T-helper 9 cell (primary cell): ENCODE data around the gene APLNR.

Experiments
- DNase-seq: peaks from one replicate; pipeline ENCODE4 v3.0.0-alpha.2; 2020

APLNR gene

GRCh38 chr11:57251037-57251436, 14.0 kb upstream of the APLNR start:
- no peak for DNase-seq

GRCh38 chr11:57249384-57250319, 12.6 kb upstream of the APLNR start:
- DNase-seq = peak; percentile 17

GRCh38 chr11:57248780-57249383, 11.8 kb upstream of the APLNR start:
- no peak for DNase-seq

- no peak for DNase-seq
These were observed 7.9 kb upstream of the APLNR start for GRCh38 chr11:57244911-57245310.

GRCh38 chr11:57241353-57241972, 4.4 kb upstream of the APLNR start:
- DNase-seq = no peak

- DNase-seq = no peak
These were observed 3.7 kb upstream of the APLNR start for GRCh38 chr11:57240757-57241156.

- DNase-seq = no peak
These were observed 3.0 kb upstream of the APLNR start for GRCh38 chr11:57240007-57240406.

GRCh38 chr11:57239348-57239747, 2.3 kb upstream of the APLNR start:
- no peak for DNase-seq

GRCh38 chr11:57235761-57236703, 1.0 kb downstream of the APLNR start:
- DNase-seq = no peak

- no peak for DNase-seq
These were observed 3.3 kb downstream of the APLNR start for GRCh38 chr11:57233702-57234101.

GRCh38 chr11:57231539-57232253, 5.4 kb downstream of the APLNR start:
- no peak for DNase-seq

GRCh38 chr11:57230791-57231538, 6.1 kb downstream of the APLNR start:
- DNase-seq = no peak

GRCh38 chr11:57230316-57230715, 6.7 kb downstream of the APLNR start:
- no peak for DNase-seq

- no peak for DNase-seq
These were observed 8.4 kb downstream of the APLNR start for GRCh38 chr11:57228600-57228999.

- DNase-seq = no peak
These were observed 12.5 kb downstream of the APLNR start for GRCh38 chr11:57224537-57224936.

- DNase-seq = no peak
These were observed 12.9 kb downstream of the APLNR start for GRCh38 chr11:57224128-57224527.

GRCh38 chr11:57223601-57224000, 13.4 kb downstream of the APLNR start:
- DNase-seq = no peak

- no peak for DNase-seq
These were observed 14.8 kb downstream of the APLNR start for GRCh38 chr11:57222239-57222638.

GRCh38 chr11:57219021-57219627, 17.9 kb downstream of the APLNR start:
- no peak for DNase-seq

- no peak for DNase-seq
These were observed 20.0 kb downstream of the APLNR start for GRCh38 chr11:57217053-57217452.

- DNase-seq = no peak
These were observed 20.6 kb downstream of the APLNR start for GRCh38 chr11:57216463-57216862.
